Inflammatory macrophage treated with lipopolysaccharide for 4 hours (primary cell): ENCODE results near the gene TADA2A.
"Not testable (repeated sequence)": the region's sequence is repeated elsewhere in the genome, so short reads cannot be mapped to it uniquely, and the experiment has no call there.

Experiments
- DNase-seq: peaks from one replicate; pipeline ENCODE4 v3.0.0-alpha.2; 2020

Gene TADA2A

DNA sequence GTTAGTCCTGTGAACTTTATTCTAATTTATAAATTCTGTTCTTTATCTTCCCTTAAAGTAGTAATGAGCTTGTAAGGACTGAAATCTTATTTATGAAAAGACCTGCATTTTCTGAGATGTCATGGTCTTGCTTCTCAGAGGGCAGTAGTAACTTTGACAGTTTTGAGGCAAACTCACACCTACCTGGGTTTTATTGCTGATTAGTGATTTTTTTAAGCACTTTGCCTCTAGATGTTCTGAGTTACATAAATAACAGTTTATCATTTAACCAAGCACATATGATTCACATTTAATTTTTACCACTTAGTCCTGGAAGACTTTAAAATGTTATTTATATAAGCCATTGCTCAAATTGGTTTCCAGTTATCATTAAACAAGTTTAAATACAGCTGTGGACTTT, 93.7 kb downstream of the TADA2A start:
- no peak for DNase-seq

DNA sequence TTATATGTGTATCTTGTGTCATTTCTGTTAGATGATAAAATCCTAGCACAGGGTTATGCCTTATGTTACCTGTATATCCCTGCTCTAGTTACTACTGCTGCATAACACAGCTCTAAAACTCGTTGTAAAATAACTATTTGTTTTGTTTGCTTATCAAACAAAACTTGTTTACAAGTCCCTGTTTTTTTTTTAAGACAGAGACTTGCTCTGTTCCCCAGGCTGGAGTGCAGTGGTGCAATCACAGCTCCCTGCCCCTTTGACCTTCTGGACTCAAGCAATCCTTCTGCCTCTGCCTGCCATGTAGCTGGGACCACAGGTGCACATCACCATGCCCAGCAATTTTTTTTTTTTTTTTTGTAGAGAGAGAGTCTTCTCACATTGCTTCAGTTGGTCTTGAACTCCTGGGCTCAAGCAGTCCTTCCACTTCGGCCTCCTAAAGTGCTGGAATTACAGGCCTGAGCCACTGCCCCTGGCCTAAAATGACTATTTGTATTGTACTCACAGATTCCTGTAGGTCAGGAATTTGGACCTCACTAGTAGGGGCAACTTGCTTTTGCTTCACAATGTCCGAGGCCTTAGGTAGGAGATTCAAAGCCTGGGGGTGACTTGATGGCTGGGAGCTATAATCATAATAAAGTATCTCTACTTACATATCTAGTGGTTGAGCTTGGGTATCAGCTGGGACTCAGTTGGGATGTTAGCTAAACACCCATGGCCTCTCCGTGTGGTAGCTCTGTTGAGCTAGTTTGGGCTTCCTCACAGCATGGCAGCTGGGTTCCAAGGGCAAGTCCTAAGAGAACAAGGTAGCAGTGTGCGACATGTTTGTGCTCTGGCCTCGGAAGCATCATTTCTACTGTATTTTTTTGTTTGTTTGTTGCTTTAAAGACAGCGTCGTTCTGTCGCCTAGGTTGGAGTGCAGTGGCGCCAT, 95.6 kb downstream of the TADA2A start:
- no peak for DNase-seq

DNA sequence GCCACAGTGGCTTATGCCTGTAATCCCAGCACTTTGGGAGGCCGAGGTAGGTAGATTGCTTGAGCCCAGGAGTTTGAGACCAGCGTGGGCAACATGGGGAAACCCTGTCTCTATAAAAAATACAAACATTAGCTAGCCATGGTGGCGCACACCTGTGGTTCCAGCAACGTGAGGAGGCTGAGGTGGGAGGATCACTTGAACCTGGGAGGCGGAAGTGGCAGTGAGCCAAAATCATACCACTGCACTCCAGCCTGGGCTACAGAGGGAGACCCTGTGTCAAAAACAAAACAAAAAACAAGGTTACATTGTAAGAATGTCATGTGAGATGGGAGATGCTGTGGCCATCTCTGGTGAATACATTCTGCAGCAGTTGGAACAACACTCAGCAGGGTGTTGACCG, 96.5 kb downstream of the TADA2A start:
- DNase-seq, result no peak

DNA sequence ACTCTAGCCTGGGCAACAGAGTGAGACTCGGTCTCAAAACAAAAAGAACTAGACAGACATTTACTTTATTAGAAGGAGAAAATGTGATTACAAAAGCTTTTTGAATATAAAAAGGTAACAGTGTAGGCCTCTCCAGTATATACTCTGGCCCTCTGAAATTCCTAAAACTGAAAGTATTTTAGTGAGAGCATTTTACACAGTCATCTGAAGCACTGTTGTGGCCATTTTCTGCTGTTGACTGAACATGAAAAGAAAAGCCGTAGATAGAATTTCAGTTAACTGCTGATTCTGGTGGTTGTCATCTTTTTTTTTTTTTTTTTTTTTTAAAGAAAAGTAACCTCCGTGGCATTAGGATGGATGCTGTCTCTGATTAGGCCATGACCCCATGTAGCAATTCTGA, 98.6 kb downstream of the TADA2A start:
- DNase-seq, result no peak

DNA sequence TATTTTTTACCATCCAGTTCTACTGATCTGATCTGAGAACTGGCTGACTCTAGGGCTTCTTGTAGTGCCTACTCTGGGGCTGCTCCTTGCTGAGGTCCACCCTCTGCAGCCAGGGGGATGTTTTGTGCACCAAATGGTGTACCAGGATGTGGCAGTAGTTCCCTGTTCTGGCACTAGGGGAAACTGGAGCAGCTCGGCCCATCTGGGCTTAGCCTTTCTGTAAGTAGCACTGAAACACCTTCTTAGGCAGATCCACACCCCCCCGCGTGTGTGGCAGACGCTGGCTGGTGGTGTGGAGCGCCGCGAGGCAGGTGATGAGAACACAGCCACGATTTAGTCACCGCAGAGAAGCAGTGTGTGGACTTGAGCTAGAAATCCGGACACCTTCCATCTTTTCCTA, 100.0 kb downstream of the TADA2A start:
- no peak for DNase-seq

DNA sequence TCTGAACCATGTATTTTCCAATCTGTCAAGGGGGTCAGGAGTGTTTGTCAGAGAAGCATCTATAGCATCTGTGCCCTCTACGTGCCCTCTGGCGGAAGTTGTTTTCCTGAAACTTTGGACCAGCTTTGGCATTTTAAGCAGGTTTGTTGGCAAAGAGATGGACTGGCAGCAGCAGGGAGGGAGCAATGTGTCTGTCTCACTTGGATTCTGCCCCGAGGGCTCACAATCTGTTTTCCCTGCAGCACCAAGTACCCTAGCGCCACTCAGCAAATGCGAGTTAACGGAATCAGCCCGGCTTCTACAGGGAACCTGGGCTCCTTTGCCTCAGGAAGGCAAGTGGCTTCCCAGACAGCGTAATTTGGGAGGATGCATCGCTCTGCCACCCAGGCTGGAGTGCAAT, 100.4 kb downstream of the TADA2A start:
- DNase-seq, result no peak

DNA sequence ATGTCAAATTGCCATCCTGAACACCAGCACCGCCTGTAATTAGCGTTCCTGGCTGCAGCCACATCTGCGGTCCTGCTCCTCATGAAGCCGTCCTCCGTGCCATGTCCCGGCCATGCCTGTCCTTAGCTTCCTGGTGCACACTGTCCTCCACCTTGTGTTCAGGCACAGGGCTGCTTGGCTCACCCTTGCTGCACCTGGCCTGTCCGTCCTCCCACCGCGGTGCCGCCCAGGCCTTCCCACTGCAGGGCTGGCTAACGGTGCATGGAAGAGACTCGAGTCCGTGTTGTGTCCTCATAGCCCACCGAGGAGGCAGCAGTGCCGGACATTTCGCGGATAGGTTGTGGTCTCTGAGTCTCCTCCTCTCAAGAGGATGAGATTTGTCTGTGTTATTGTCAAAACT, 103.4 kb downstream of the TADA2A start:
- DNase-seq, result no peak

DNA sequence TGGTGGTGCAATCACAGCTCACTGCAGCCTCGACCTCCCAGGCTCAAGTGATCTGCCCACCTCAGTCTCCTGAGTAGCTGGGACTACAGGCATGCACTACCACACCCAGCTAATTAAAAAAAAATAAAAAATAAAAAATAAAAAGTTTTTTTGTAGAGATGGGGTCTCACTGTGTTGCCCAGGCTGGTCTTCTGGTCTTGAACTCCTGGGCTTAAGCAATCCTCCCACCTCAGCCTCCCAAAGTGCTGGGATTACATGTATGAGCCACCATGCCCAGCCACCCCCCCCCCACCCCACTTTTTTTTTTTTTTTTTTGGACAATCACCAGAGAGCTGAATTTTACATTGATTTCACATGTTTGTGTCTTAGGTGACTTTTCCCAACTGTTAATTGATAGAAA, 105.0 kb downstream of the TADA2A start:
- DNase-seq, result not testable (repeated sequence)

DNA sequence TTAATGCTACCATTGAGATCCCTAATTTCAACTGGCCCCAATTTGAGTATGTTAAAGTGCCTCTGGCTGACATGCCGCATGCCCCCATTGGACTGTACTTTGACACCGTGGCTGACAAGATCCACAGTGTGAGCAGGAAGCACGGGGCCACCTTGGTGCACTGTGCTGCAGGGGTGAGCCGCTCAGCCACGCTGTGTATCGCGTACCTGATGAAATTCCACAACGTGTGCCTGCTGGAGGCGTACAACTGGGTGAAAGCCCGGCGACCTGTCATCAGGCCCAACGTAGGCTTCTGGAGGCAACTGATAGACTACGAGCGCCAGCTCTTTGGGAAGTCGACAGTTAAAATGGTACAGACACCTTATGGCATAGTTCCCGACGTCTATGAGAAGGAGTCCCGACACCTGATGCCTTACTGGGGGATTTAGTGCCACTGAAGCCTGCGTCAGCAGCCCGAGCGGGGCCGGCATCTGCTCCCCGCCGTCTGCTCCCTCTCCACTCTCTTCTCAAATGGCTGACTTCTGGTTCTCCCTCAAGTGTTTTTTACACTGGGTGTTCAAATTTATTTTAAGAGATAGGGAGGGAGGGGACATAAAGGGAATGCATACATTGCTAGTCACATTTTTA, 105.9 kb downstream of the TADA2A start:
- no peak for DNase-seq

DNA sequence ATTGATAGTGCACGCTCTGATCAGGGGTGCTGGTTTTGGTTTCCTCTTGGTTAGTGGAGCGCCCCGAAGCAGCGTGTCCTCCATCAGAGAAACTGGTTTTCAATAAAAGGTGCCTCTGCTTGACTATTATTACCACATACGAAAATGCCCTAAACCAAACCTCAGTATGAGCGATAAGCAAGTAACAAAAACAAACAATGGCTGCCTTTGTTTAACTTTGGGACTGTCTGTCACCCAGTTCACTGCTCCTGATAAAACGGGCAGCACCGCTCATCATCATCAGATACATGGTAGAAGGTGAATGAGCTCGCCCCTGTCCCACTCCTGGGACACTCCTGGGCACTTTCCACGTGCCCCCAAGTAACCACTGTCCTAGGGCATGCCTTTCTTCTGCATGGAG, 107.0 kb downstream of the TADA2A start:
- no peak for DNase-seq

DNA sequence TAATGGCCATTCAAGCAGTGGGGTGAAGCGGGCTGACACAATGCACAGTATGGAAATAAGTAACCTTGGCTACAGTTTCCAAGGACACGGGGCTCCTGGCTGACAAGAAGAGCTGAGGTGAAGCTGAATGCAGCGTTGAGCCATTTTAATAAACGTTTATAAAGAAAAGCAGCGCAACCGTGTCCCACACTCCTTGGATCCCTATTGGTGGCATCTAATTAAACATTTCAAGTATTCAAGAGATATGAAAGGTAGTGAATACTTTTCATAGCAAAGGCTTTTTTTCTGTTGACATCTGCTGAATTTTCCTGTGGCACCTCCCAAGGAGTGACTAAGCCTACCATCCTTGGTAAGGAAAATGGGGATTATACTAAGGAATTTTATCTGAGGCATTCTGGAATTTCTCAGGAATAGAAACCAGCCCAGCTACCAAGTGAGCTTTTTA, 109.5 kb downstream of the TADA2A start:
- no peak for DNase-seq

DNA sequence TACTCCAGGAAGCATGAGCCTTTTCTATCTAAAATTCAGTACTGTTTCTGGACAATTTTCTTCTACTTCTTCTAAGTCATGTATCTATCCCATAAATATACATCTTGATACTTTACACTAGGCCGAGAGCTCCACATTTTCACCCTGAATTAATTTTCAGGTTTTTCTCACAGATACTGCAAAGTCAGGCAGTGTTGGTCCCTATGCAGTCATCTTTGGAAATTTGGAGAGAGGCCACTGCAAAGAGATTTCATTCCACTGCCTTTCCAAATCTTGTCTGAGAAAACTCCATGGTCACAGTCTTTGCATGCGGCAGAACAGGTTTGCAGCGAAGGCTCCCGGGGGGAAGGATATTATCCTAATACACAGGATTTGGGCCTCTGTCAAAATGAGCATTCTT, 111.2 kb downstream of the TADA2A start:
- no peak for DNase-seq

DNA sequence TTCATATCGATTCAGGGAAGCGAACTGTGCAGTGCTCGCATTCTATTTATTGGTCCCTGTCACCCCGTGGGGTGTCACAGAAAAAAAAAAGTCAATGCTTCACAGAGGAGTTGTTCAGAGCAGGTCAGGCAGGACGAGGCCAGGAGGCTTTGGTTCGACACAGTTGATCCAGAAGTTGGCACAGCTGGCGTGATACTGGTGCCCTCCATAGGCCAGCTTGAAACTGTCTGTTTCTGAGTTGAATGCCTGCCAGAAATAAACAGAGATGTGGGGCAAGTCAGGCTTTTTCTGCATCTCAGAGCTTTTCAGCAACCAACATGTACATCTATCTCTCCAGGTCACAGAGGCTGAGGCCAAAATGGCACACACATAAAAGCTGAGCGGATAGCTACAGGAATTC, 112.1 kb downstream of the TADA2A start:
- no peak for DNase-seq

DNA sequence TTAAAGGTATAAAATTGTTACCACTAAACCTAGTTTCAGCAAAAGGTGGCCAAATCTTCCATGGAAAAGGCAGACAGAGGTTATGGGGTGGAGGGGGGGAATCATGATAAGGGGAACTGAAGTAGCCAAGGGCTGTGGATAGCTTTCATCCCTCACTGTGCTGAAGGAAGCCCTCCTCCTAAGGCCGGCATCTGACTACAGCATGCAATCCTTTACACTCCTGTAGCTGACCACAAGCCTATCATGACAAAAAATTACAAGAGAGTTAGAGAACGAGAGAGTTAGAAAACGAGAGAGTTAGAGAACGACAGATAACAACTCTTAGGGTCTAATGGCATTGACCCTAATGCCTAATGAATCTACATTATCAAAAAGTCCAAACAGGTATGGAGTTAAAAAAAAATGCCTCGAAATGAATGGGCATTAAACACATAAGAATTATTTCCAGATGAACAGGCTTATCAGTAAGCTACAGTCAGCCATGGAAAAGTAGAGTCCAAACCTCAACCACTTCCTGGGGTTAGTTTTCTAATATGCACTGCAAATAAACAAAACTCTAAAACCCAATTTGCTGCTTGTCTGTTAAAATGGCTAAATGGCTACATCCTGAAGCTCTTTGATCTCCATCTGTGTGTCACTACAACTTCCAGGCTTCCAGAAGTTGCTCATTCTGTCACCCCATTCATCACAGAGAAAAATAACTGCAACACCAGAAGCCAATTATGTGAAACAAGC, 112.7 kb downstream of the TADA2A start:
- no peak for DNase-seq

DNA sequence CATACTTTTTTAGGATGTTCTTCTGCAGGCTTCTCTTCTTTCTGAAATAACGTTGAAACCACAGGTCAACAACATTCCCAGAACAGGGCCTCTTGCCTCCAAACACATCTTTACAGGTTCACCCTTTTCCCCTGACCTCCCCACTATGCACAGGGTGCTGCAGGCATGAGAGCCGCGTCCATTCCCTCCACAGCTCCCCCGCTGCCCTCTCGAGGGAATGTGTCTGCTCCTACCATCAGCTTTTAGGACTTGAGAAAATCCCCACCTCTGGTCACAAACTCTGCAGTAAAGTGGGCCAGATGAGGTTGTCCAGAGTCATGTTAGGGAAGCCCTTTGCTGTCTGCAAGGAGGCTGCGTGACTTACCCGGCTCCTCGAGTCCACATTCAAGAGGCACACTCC, 113.5 kb downstream of the TADA2A start:
- no peak for DNase-seq

DNA sequence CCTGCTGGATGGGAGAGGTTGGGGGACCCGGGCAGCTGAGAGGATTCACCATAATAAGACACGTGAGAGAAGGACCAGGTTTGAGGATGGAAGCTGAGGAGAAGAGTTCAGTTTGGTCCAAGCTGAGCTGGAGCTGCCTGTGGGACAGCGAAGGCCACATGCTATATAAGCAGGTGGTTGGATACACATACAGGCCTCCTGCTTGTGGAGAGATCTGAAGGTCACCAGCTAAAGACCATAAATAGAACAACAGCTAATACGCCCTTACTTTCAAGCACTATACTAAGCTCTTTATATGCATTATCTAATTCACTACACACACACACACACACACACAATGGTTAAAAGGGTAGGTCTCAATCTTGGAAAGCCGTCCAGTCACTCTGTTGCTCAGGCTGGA, 115.1 kb downstream of the TADA2A start:
- no peak for DNase-seq

DNA sequence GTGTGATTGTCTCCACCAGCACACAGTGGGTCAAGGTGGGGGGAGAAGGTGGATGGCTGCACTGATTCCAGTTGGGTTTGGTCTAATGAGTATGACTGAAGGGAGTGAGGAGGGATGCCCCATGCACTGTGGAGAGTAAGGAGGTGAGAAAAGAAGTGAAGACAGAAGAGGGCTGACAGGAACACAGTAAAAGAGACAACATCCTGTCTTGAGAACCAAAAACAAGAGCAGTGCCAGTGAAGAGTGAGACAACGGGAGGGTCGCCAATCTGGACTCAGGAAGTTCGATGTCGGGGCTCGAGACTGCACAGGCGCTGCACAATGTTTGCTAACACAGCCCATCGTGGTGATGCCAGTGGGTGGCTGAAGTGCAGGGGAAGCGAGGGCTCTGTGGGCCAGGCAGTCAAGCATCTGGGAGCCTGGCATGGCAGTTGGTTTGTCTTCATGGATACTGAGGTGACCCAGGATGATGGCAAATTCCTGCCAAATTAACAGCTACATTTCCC, 117.1 kb downstream of the TADA2A start:
- DNase-seq, result no peak

DNA sequence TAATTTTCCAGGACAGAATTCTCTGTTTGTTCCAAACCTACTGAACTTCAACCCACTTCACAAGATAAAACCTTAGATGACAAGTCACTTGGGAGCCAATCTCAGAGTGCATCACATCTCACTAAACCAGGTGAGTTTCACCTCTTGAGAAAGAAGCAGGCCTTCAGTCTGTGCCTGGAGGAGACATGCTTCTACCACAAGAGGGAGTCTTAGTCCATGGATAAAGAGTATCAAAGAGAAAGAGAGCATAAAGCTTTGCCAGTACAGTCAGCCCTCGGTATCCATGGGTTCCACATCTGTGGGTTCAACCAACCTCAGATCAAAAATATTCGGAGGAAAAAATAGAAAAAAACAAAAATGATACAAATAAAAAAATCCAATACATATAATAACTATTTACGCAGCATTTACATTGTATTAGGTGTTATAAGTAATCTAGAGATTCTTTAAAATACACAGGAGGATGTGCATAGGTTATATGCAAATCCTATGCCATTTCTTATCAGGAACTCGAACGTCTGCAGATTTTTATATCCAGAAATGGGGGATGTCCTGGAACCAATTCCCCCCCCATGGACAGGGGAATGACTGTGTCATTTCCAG, 120.7 kb downstream of the TADA2A start:
- no peak for DNase-seq
